Fibroblast of mammary gland (primary cell): ENCODE results near the gene CADM1.

ENCODE experiments used
- DNase-seq: peaks from one replicate; pipeline ENCODE4 v3.0.0-alpha.2; 2010; ENCODE audit warnings: low read depth
- H3K4me3 ChIP-seq: 2 replicates; pipeline ENCODE4 v1.5.1; 2011; ENCODE audit warnings: low read depth, mild to moderate bottlenecking, low read length, moderate library complexity; ENCODE audit not compliant: control insufficient read depth
- TF ChIP-seq, protein P1 (sequence below): conservative IDR thresholded peaks from 2 replicates; pipeline ENCODE4 v1.5.1; 2011; ENCODE audit warnings: low read depth, low read length, inconsistent platforms; ENCODE audit not compliant: control insufficient read depth, insufficient read depth

Gene CADM1

DNA sequence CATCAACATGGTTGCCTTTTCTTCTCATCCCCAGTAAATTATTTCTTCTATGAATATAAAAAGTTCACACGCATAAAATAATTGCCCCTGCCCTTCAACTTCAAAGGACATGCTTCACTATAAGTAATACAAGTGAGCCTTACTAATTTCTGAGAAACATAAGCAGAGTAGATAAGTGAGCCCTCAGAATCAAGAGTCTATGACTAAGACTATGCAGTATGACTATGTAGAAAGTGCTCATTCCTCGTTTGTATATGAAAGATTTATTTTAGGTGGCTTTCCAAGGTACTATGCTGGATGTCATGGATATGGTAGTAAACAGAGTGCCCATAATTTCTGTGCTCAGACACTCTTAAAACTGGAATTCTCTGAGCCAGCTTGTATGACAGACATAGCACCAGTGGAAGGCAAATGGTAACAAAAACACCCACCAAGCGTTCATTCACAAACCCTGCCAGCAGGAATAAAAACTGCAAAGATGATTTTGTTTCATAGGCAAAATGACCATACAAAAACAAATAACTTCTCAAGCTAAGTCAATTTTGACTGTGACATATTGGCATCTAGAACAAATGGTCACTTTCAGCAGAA is 189.8 kb downstream of the CADM1 start:
- TF ChIP-seq, protein P1, sequence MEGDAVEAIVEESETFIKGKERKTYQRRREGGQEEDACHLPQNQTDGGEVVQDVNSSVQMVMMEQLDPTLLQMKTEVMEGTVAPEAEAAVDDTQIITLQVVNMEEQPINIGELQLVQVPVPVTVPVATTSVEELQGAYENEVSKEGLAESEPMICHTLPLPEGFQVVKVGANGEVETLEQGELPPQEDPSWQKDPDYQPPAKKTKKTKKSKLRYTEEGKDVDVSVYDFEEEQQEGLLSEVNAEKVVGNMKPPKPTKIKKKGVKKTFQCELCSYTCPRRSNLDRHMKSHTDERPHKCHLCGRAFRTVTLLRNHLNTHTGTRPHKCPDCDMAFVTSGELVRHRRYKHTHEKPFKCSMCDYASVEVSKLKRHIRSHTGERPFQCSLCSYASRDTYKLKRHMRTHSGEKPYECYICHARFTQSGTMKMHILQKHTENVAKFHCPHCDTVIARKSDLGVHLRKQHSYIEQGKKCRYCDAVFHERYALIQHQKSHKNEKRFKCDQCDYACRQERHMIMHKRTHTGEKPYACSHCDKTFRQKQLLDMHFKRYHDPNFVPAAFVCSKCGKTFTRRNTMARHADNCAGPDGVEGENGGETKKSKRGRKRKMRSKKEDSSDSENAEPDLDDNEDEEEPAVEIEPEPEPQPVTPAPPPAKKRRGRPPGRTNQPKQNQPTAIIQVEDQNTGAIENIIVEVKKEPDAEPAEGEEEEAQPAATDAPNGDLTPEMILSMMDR = no peak
- no peak for DNase-seq
- no peak overlapping the region for H3K4me3 ChIP-seq

DNA sequence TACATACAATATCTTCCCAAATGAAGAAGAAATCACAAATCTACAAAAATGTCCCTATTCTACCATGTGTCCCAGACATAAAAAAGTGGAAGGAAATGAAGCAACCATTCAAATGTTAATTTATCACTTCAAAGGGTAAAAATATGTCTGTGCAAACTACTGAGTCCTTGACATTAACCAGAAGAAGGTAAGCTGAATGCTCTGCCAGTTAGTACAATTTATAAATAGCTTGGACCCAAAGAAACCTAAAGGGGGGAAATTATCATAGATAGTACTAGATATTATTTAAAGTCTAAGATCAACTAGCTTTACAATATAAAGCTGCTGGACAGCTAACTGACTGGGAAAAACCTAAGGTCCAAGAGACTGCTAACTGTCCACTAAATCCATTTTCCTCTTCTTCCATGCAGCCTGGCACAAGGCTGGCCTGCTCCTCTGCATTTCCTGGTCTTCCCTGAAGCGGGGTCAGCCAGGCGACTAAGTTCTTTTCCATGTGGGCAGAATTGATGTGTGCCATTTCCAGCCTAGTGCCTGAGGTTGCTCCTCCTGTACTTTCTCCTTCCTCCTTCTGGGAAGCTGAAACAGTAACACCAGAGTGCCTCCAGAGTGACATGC is 190.9 kb downstream of the CADM1 start:
- no peak for DNase-seq
- no peak overlapping the region for H3K4me3 ChIP-seq
- TF ChIP-seq, protein P1 = no peak

DNA sequence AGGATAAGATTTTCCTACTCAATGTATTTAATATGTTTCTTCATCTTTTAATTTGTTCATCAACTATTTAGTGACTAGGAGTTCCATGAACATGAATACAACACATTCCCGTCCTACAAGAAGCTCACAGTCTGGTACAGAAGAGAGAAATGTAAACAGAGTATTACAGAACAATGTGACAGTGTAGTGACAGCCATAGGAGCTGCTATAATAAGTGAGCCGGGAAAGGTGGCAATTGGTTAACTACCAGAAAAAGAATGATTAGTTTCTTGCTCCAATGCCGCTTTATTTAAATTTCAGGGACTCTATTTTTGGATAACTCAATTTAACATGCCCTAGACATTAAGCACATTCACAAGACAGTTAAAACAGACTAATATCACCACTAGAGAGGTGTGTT is 192.3 kb downstream of the CADM1 start:
- no peak for DNase-seq
- H3K4me3 ChIP-seq = no peak overlapping the region
- TF ChIP-seq, protein P1 = no peak

DNA sequence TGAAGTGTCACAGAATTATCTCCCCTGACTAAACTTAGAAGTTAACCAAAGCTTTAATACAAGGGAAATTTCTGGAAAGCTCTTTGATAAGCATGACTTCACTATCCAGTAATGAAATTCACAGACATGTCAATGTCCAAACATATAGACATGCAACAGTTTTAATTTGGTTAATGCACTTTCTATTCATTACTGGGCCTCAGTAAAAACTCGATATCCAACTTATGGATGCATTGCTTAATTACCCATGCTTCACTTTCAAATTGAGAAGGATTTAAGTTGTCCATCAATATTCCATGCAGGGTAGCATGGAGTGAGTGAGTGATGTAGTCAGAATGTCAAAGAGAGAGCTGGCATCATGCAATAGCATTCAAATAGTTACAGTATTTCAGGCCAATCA is 197.5 kb downstream of the CADM1 start:
- TF ChIP-seq, protein P1 = no peak

DNA sequence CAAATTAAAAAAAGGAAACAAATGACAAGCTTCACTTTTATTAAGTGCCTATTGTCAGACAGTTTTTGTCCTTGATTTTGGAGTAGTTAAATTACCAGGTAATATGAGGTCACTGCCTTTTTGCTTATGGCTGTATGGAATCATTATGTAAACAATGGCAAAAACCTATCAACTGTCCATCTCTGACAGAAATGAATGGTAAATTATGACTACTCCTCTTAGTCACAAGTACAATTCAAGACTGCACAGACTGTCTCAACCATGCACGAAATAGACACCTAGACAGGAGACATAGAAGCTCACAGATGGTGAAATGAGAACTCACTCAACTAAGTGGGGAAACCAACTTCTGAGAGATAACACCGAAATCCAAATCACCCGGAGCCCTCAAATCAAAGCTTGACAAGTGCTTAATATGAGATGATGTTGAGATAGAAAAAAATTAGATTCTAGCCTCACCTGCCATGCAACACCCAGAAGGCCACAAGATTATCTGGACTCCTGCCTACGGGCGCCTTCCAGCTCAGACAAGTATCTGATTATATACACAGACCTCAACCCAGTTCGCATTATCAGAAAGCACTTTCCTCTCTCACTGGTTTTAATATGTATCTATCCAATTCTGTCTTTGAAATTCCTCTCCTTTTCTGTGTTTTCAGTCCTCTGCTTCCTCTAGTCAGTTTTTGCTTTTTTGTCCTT is 199.3 kb downstream of the CADM1 start:
- DNase-seq = no peak
- no peak overlapping the region for H3K4me3 ChIP-seq
- TF ChIP-seq, protein P1 = no peak

More for the DNA sequence above, 197.5 kb downstream of the CADM1 start:
- no peak for DNase-seq
- no peak overlapping the region for H3K4me3 ChIP-seq

DNA sequence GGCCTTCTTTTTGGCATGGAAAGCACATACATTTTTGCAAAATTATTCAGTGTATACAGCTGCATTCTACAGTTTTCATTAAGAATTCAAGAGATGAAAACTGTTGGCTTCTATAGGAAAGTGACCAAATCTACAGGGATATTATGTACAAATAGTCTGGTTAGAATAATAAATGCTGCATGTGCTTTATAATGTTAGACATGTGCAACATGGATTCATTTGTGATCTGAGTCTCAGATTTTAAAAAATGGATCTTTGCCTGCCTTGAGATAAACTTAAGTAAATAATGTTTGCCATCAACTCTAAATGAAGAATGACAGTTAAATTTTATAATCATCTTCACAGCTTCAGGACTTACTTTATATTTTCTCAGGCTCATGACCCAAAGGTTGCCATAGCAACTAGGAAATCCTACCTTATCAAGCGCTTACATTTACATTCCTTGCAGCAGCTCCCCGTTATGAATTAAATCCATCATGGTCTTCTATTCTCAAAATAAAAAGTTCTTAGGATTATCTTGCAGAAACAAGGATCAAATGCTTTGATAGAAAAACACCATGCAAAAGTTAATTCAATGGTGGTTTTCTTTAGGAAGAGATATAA is 200.2 kb downstream of the CADM1 start:
- DNase-seq = no peak
- no peak overlapping the region for H3K4me3 ChIP-seq
- TF ChIP-seq, protein P1 = no peak
